Measurements from ENCODE around the gene SLC13A5.
"Not testable (repeated sequence)": the region's sequence is repeated elsewhere in the genome, so short reads cannot be mapped to it uniquely, and the experiment has no call there.

The SLC13A5 gene

DNA sequence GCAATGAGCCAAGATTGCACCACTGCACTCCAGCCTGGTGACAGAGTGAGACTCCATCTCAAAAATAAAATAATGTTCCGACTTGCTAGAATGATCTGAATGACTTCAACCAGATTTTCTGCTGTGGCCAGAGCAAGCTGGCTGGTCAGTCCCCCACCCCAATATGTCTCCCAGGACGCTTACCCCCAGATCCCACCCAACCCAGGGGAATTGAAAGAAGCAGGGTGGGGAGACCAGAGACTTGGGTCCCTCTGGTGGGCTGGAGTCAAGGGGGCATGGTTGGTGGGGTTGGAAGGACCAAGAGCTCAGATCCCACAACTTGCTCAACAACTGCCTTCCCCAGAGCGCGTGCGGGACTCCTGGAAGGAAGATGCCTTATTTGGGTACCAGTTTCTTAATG, 54.8 kb downstream of the SLC13A5 start:
- not testable (repeated sequence) for DNase-seq

DNA sequence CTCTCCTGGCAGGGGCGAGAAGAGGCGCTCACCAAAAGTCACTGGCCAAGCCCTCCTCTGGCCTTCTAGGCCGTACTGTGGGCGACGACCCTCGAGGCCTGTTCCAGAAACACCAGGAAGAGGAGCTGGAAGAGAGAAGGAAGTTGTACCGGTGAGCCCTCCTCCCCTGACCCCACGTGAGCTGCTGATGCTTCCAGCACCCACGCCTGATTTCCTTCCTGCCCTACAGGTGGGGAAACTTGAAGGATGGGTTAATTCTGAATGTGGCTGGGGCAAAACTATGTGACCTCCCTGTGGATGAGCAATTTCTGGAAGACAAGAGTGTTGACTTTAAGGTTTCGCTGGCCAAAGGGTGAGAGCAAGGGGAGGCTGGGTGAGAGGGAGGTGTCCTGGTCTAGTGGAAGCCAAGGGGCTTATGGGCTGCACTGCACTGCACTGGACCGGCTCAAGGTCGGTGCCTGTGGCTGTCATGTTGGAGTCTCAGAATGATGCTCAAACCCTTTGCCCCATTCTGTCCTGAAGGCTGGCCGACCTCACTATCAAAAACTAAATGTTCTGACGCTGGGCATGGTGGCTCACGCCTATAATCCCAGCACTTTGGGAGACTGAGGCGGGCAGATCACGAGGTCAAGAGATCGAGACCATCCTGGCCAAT, 55.4 kb downstream of the SLC13A5 start:
- DNase-seq = no peak

DNA sequence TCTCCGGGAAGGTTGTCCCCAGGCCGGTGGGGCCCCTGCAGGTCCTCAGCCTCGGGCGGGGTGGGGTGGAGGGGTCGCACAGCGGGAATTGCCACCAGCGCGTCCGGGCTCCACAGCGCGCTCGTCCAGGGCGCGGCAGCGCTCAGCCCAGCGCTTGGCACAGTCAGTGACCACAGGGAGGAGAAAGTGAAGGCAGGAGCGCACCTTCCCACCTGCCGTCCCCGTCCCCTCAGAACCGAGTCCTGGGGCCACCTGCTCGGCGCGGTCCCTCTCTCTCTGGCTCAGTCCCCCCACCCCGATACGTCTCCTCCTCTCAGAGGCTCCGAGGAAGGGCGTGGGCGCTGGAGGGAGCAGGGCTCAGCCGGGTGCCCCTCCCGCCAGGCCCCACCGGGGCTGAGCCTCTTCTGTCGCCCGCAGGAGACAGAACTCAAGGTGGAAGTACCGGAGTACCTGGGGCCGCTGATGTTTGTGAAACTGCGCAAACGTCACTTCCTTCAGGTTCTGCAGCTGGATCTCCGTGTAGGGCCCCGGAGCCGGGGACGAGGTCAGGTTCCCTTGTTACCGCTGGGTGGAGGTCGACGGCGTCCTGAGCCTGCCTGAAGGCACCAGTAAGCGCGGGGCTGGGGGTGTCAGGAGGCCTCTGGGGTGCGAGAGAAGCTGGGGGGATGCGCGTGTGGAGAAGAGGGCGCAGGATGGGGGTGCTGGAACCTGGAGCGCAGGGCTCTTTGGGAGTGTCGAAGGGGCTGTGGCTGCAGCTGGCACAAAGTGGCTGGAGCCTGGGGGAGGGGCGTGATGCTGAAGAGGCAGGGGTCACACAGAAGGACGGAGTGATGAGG, 56.2 kb downstream of the SLC13A5 start:
- DNase-seq = not testable (repeated sequence)

DNA sequence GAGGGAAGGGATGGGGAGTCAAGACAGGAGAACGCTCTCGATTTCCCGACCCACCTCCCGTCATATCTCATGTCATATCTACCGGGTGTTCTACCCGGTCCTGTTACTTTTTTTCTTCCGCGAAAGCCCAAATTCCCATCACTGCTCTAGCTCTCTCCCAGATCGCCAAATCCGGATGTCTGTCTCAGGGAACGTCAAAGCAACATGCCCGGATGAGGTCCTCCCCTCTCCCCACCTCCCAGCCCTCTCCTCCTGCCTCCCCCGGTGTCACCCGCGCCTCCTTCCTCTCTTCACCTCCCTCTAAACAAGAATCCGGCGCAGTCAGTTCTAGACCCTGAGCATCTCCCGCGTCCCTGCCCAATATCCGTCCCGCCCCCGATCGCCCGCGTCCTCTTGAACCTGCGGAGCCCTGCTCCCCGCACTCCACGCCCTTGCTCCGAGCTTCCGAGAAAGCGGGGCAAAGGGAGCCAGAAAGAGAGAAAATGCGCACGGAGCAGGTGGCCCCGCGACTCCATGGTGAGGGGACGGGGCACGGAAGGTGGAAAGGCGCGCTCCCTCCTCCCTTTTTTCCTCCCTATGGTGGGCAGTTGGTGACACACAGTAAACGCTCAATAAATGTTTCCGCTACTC, 57.3 kb downstream of the SLC13A5 start:
- not testable (repeated sequence) for DNase-seq

DNA sequence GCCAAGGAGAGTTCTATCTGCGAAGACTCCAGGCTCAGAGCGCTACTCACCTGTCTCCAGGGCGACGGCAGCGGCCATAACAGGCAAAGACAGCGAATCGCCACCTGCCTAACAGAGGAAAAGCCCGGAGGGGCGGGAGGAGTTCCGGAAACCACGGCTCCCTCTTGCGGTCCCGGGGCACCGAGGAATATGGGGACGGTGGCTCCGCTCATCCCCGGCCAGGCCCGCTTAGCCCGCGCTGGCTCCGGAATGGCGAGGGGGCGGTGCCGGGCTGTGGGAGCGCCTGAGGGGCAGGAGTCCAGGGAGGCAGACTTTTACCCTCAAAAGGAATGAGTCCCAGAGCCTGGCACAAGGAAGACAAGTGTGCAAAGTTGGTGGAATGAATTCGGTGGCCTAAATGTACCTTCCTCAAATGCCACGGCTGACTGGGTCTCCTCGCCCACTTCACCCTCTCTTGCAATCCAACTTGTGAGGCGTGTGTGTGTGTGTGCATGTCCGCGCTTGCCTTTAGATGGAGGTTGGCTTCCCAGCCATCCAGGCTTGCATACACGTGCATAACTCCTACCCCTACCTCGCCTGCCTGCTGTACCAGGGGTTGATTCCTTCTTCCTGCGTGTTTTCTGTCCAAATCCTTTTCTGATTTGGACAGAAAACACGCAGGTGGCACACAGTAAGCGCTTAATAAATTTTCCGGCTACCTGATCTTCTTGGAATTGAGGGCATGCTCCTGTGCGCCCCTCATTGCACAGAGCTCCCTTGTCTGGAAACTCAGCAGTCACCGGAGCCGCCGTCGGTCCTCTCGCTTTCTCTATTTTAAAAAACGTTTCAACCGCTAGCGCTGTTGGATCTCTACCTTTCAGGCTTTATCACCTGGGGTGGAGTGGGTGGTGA, 58.1 kb downstream of the SLC13A5 start:
- DNase-seq = no peak

DNA sequence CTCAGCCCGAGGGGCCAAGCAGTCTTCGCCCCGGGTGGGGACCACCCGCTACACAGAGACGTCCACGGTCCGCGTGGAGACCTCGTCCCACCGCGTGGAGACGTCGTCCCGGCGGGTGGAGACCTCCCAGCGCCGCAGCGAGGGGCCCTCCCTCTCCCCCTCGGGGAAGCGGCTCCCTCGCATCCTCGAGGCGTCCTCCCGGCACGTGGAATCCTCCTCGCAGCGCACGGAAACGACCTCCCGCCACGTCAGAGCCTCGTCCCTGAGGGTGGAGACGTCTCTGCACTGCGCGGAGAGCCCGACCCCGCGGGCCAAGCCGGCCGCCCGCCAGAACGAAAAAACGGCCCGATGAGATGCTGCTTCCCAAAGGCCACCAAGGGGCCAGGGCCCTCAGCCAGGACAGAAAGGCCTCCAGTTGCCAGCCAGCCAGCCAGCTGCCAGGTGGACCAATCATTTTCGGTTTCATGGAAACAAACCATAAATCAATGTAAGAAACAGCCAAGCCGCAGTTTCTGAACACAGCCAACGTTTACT, 61.2 kb downstream of the SLC13A5 start:
- DNase-seq = no peak

DNA sequence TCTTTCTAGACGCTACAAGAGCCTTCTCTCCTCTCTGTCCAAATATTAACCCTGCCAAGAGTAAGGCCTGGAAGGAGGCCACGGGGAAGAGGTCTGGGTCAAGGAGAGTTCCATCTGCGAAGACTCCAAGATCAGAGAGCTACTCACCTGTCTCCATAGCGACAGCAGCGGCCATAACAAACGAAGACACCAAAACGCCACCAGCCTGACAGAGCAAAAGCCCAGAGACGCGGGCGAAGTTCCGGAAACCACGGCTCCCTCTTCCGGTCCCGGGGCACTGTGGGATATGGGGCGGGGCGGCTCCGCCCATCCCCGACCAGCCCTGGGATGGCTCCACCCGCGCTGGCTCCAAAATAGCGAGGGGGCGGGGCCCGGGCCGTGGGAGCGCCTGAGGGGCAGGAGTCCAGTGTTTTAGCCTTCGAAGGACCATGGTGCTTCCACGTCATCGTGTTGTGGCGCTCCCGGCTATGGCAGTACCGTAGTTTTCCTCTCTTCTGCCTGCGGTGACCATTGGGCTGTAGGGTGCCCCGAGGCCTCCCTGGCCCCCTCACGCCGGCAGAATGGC, 61.7 kb downstream of the SLC13A5 start, which contains the start of the genes C17orf100 and MED31:
Gene C17orf100, plus strand, starts transcription at position 409 of the 565 bp plus-strand sequence. Its CDS starts 152 bp downstream, at position 561.
Gene MED31, minus strand, starts transcription at position 252 of the 565 bp plus-strand sequence. Its CDS starts 77 bp downstream, at position 175.
- DNase-seq = peak; percentile 46

DNA sequence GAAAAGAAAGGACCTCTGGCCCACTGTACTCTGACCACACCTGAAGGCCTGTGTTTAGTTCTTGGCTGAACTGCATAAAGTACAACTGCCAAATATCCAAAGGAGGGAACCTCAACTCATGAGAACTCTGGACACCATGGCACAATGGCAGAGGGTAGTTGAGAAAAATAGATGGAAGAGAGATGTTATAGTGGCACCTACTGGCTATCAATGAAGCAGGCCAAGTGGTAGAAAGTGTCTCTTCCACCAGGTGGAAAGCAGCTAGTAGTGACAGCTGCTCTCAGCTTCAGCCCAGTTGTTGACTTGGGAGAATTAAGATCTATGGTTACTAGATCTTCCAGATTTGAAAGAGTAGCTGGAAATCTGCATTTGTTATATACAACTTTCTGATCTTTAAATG, 65.0 kb downstream of the SLC13A5 start:
- no peak for DNase-seq

DNA sequence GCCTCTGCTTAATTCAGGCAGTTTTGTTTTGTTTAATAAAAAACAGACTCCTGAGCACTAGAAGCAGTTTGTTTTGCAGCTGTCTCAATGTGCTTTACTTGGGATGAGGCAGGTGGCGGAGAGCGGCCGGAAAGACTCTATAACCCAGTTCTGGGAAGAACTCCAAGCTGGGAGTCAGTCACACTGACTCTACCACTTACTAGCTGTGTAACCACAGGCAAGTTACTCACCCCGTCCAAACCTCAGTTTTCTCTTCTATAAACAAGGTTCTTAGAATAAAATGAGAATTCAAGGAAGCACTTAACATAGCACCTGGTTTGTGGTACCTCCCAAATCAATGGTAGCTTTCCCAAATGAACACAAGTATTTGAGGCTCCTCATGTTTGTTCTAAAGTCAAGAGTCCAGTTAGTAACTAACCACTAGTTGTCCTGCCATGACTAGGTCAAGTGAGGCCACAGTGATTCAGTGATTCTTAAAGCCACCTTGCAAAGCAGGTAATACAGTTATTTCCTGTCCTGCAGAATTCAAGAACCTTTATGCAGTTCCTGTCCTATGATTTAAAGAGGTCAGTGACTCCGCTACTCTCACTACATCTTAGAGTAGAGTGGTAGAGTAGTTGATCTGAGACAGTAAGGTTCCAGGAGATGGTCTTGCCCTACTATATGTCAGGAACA, 69.6 kb downstream of the SLC13A5 start:
- DNase-seq = no peak

DNA sequence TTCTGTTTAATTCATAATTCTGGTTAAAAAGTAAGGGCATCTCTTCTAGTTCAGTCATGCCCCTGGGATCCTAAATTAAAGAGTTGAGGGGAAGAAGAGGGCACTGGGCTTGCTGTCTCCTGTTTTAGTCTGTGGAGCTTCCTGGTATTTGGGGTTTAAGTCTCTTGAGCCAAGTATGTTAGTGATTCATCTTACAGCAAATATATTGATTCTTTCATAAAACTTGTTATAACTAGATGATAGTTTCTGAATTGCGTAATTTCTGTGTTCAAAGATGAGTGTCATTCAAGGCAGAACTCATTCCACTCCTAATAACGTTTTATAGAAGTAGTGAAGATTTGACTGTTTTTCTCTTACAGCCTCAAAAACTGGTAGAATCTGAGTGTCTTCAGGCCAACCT, 70.6 kb downstream of the SLC13A5 start:
- DNase-seq = no peak

DNA sequence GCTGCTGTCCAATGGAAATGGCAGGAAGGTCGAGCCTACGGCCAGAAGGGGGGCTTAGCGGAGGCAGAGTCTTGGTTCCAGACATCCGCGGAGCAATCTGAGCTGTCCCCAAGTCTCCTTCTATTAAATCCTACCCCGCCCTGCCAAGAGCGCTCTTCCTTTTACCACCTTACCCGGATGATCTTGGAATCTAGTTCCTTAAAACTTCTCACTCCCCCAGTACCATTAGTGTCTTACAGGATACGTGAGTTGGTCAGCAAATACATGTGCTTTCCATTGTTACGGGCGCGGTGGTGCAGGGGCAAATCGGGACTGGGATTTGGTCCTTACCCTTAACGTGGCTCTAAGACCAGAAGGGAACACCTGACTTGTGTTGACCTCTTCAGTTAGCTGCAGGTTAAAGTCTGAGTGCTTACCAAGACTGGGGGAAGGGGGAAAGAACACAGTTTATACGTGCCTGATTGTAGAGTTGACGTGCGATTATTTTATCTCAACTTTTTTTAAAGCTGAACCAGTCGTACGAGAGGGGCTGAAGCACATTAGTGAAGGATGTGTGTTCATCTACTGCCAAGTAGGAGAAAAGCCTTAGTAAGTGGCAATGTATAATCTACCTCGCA, 71.8 kb downstream of the SLC13A5 start:
- peak; percentile 11 for DNase-seq

DNA sequence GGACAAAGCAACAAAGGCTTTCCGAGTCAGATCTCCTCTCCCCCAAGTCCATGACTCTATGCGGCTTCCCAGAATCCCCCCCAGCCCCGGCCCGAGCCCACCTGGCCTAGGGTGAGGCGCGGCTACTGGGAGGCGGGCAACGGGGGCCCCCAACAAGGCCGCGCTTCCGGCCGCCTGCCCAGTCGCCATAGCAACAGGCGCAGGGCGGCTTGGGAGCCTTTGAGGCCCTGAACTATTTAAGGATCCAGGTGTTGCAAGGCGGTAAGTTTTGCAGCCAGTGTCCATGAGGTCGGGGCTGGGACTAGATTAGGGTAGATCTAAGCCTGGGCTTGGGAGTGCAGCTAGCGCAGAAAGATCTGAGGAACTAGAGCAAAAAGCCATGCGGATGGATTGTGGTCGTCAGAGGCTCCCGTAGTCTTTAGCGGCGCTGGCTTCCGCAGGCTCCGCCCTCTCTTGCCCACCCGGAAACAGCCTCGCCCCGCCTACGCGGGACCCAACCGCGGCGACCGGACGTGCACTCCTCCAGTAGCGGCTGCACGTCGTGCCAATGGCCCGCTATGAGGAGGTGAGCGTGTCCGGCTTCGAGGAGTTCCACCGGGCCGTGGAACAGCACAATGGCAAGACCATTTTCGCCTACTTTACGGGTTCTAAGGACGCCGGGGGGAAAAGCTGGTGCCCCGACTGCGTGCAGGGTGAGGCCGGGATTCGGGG, 72.5 kb downstream of the SLC13A5 start, which contains the start of the genes KIAA0753 and TXNDC17:
Gene KIAA0753, minus strand, starts transcription at position 176 of the 711 bp plus-strand sequence. CDS start 5,608 bp downstream, outside the sequence.
Gene TXNDC17, plus strand, starts transcription at position 525 of the 711 bp plus-strand sequence. Its CDS starts 23 bp downstream, at position 548.
- peak; percentile 68 for DNase-seq

DNA sequence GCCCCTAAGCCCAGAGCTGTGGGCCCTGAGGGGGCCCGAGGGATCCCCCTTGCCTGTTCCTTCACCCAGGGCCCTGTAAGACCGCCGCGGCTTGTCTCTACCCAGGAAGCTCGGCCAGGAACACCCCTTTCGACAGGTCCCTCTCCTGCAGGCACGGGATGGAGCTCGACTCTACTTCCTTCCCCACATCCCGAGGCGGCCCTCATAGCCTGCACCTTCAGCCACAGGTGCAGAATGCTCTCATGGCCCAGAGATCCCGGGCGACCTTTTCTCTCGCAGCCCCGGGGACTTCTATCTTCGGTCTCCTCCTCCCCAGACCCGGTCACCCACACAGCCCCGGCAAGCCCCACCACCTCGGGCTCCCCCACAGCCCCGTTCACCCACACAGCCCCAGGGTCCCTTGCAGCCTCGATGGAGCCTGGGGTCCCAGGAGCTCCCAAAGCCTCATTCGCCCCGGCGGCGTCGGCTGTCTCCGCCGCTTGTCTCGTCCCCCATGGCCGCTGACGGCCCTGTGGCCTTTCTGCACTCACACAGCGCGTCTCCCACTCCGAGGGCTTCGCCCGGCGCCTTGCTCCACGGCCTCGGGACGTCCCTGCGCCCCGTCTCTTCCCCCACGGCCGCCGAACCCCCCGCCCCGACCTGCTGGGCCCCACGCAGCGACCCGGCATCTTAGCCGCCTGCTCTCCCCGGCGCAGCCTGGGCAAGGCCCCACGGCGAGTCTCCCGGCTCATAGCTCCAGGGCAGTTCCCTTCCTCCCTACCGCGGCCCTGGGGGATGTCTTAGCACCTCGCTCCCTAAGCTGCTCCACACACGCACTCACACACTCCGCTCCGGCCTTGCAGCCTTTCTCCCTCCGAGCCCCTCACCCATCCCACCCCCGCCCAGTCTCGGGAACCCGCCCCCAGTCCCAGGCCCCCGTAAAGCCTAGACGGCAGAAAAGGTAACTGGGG, 73.3 kb downstream of the SLC13A5 start:
- DNase-seq = no peak

DNA sequence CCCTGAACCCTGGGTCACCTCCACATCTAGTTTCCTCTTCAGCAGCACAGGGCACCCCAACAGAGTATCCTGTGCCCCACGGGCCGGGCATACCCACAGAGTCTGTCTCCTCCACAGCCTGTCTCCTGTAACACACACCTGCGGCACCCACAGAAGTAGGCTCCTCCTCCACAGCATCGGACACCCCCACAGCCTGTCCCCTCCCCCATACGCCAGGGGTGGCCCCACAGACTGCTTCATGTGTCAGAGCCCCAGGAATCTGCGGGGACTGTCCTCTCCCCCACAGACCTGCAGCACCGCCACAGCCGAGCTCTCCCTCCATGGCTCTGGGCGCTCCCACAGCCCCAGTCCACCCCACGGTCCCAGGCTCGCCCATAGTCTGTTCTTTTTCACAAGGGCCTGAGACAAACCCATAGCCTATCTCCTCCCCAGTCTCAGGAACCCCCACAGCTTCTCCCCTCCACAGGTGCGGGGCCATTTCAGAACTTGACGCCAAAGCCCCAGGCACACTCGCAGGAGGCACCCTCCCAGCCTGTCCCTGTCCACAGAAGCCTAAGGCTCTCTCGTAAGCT, 74.1 kb downstream of the SLC13A5 start:
- no peak for DNase-seq

DNA sequence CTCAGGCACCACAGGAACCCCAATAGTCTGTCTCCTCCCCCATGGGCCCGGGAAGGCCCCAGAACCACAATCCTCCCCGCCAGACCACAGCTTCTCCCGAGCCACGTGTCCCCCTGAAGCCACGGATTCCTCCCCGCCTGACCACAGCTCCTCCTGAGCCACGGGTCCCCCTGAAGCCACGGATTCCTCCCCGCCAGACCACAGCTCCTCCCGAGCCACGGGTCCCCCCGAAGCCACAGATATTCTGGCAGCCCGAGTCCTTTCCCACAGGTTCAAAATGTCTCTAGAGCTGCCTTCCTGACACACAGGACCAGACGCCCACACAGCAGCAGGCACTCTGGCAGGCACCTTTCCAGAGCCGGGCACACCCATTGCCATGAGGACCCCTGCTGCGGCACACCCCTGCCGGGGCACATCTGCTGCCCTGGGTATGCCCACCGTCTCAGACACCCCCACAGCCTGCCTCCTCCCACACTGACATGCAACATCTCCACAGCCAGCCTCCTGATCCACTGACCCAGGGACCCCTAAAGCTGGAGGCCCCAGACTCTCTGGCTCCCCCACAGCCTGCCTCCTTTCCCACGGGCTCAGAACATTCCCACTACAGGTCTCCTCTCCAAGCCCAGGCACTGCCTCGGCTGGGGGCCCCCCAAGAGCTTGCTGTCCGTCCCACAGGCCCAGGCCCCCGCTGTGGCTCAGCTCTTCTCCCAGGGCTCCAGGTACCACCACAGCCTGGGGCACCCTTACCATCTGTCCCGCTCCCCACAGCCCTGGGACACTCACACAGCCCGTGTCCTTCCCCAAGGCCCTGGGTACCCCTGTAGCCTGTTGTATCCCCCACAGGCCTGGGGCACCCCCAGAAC, 74.9 kb downstream of the SLC13A5 start:
- DNase-seq = no peak

DNA sequence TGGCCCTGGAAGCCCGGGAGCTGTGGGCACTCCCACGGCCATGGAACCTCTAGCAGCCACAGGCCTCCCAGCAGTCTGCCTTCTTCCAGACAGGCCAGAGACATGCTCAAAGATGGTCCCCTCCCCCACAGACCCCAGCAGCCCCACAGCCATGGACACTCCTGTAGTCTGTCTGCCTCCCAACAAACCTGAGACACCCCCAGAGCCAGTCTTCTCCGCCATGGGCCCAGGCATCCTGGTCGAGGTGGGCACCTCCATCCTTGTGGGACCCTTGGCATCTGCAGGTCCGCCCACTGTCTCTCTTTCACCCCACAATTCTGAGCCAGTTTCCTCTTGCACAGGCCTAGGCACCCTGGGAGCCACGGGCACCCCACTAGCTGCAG, 75.7 kb downstream of the SLC13A5 start:
- no peak for DNase-seq
